ENCODE data around the gene TMEM131.

The TMEM131 gene

GRCh38 chr2:97745474-97746174, 250.1 kb downstream of the TMEM131 start:
- 0 out of 2 replicates have a peak, but pooled peaks cover 4% of the 10 kb centered on the region for H3K4me1 ChIP-seq (ENCODE audit: insufficient read depth, low read length)
- 98% methylated on average over 10 of the region's 10 CpGs for WGBS

GRCh38 chr2:97743913-97744312, 251.8 kb downstream of the TMEM131 start:
- H3K27ac ChIP-seq (ENCODE audit: low read depth, low read length) = no peak overlapping the region
- H3K9ac ChIP-seq (ENCODE audit: low read depth, low read length) = no peak overlapping the region
- H3K9me3 ChIP-seq (ENCODE audit: insufficient read depth, low read depth, low read length) = no peaks in the 10 kb centered on the region
- WGBS = 94% methylated on average over 6 of the region's 6 CpGs
- no peaks in the 10 kb centered on the region for H3K27me3 ChIP-seq (ENCODE audit: insufficient read depth, low read length)
- no peaks in the 10 kb centered on the region for H3K4me1 ChIP-seq (ENCODE audit: insufficient read depth, low read length)
- H3K4me3 ChIP-seq (ENCODE audit: low read length) = no peak overlapping the region
- no peaks in the 10 kb centered on the region for H3K36me3 ChIP-seq (ENCODE audit: insufficient read depth, low read length)

More at GRCh38 chr2:97745474-97746174, 250.1 kb downstream of the TMEM131 start:
- H3K27ac ChIP-seq (ENCODE audit: low read depth, low read length) = no peak overlapping the region
- H3K36me3 ChIP-seq (ENCODE audit: insufficient read depth, low read length) = no peaks in the 10 kb centered on the region
- no peak overlapping the region for H3K9ac ChIP-seq (ENCODE audit: low read depth, low read length)
- no peaks in the 10 kb centered on the region for H3K9me3 ChIP-seq (ENCODE audit: insufficient read depth, low read depth, low read length)
- no peak overlapping the region for H3K4me3 ChIP-seq (ENCODE audit: low read length)
- H3K27me3 ChIP-seq (ENCODE audit: insufficient read depth, low read length) = no peaks in the 10 kb centered on the region

- Histone ChIP-seq H3K4me1 (ENCODE audit: insufficient read depth, low read length) (no peaks in the 10 kb centered on the region), H3K27ac (ENCODE audit: low read depth, low read length) (no peak overlapping the region), H3K4me3 (ENCODE audit: low read length) (no peak overlapping the region), H3K9me3 (ENCODE audit: insufficient read depth, low read depth, low read length) (no peaks in the 10 kb centered on the region), H3K36me3 (ENCODE audit: insufficient read depth, low read length) (no peaks in the 10 kb centered on the region), H3K27me3 (ENCODE audit: insufficient read depth, low read length) (no peaks in the 10 kb centered on the region), H3K9ac (ENCODE audit: low read depth, low read length) (no peak overlapping the region)
- WGBS = 81% methylated on average over 4 of the region's 4 CpGs
Measured at GRCh38 chr2:97742381-97742847, 253.3 kb downstream of the TMEM131 start.

GRCh38 chr2:97741686-97742085, 254.1 kb downstream of the TMEM131 start:
- WGBS = 90% methylated on average over 4 of the region's 4 CpGs
- H3K27ac ChIP-seq (ENCODE audit: low read depth, low read length) = no peak overlapping the region

GRCh38 chr2:97741251-97741650, 254.5 kb downstream of the TMEM131 start:
- H3K4me1 ChIP-seq (ENCODE audit: insufficient read depth, low read length) = no peaks in the 10 kb centered on the region
- WGBS = 96% methylated on average over 20 of the region's 20 CpGs

More at GRCh38 chr2:97741686-97742085, 254.1 kb downstream of the TMEM131 start:
- H3K9ac ChIP-seq (ENCODE audit: low read depth, low read length) = no peak overlapping the region
- no peaks in the 10 kb centered on the region for H3K36me3 ChIP-seq (ENCODE audit: insufficient read depth, low read length)
- no peaks in the 10 kb centered on the region for H3K9me3 ChIP-seq (ENCODE audit: insufficient read depth, low read depth, low read length)
- no peaks in the 10 kb centered on the region for H3K4me1 ChIP-seq (ENCODE audit: insufficient read depth, low read length)
- no peaks in the 10 kb centered on the region for H3K27me3 ChIP-seq (ENCODE audit: insufficient read depth, low read length)
- no peak overlapping the region for H3K4me3 ChIP-seq (ENCODE audit: low read length)

GRCh38 chr2:97740590-97741182, 255.1 kb downstream of the TMEM131 start:
- Histone ChIP-seq H3K4me1 (ENCODE audit: insufficient read depth, low read length) (no peaks in the 10 kb centered on the region), H3K9me3 (ENCODE audit: insufficient read depth, low read depth, low read length) (no peaks in the 10 kb centered on the region), H3K27me3 (ENCODE audit: insufficient read depth, low read length) (no peaks in the 10 kb centered on the region), H3K36me3 (ENCODE audit: insufficient read depth, low read length) (no peaks in the 10 kb centered on the region), H3K4me3 (ENCODE audit: low read length) (no peak overlapping the region), H3K9ac (ENCODE audit: low read depth, low read length) (no peak overlapping the region), H3K27ac (ENCODE audit: low read depth, low read length) (no peak overlapping the region)
- 51% methylated on average over 19 of the region's 19 CpGs for WGBS

More at GRCh38 chr2:97741251-97741650, 254.5 kb downstream of the TMEM131 start:
- no peaks in the 10 kb centered on the region for H3K36me3 ChIP-seq (ENCODE audit: insufficient read depth, low read length)
- no peaks in the 10 kb centered on the region for H3K27me3 ChIP-seq (ENCODE audit: insufficient read depth, low read length)
- H3K9me3 ChIP-seq (ENCODE audit: insufficient read depth, low read depth, low read length) = no peaks in the 10 kb centered on the region
- H3K4me3 ChIP-seq (ENCODE audit: low read length) = no peak overlapping the region
- H3K9ac ChIP-seq (ENCODE audit: low read depth, low read length) = no peak overlapping the region
- no peak overlapping the region for H3K27ac ChIP-seq (ENCODE audit: low read depth, low read length)

- Histone ChIP-seq H3K27ac (ENCODE audit: low read depth, low read length) (no peak overlapping the region), H3K36me3 (ENCODE audit: insufficient read depth, low read length) (no peaks in the 10 kb centered on the region), H3K4me3 (ENCODE audit: low read length) (no peak overlapping the region), H3K27me3 (ENCODE audit: insufficient read depth, low read length) (no peaks in the 10 kb centered on the region), H3K4me1 (ENCODE audit: insufficient read depth, low read length) (no peaks in the 10 kb centered on the region), H3K9ac (ENCODE audit: low read depth, low read length) (no peak overlapping the region), H3K9me3 (ENCODE audit: insufficient read depth, low read depth, low read length) (no peaks in the 10 kb centered on the region)
- 88% methylated on average over 5 of the region's 5 CpGs for WGBS
Measured at GRCh38 chr2:97739893-97740245, 255.9 kb downstream of the TMEM131 start.

- Histone ChIP-seq H3K4me3 (ENCODE audit: low read length) (no peak overlapping the region), H3K27me3 (ENCODE audit: insufficient read depth, low read length) (no peaks in the 10 kb centered on the region), H3K9ac (ENCODE audit: low read depth, low read length) (no peak overlapping the region), H3K4me1 (ENCODE audit: insufficient read depth, low read length) (no peaks in the 10 kb centered on the region), H3K27ac (ENCODE audit: low read depth, low read length) (no peak overlapping the region), H3K9me3 (ENCODE audit: insufficient read depth, low read depth, low read length) (no peaks in the 10 kb centered on the region), H3K36me3 (ENCODE audit: insufficient read depth, low read length) (no peaks in the 10 kb centered on the region)
- 92% methylated on average over 23 of the region's 23 CpGs for WGBS
Measured at GRCh38 chr2:97739020-97739892, 256.5 kb downstream of the TMEM131 start.

- Histone ChIP-seq H3K4me3 (ENCODE audit: low read length) (no peak overlapping the region), H3K27ac (ENCODE audit: low read depth, low read length) (no peak overlapping the region), H3K36me3 (ENCODE audit: insufficient read depth, low read length) (no peaks in the 10 kb centered on the region), H3K27me3 (ENCODE audit: insufficient read depth, low read length) (no peaks in the 10 kb centered on the region), H3K9me3 (ENCODE audit: insufficient read depth, low read depth, low read length) (no peaks in the 10 kb centered on the region), H3K4me1 (ENCODE audit: insufficient read depth, low read length) (no peaks in the 10 kb centered on the region), H3K9ac (ENCODE audit: low read depth, low read length) (no peak overlapping the region)
- WGBS = 96% methylated on average over 9 of the region's 9 CpGs
Measured at GRCh38 chr2:97738179-97739019, 257.3 kb downstream of the TMEM131 start.

GRCh38 chr2:97737421-97738178, 258.1 kb downstream of the TMEM131 start:
- Histone ChIP-seq H3K27ac (ENCODE audit: low read depth, low read length) (no peak overlapping the region), H3K27me3 (ENCODE audit: insufficient read depth, low read length) (no peaks in the 10 kb centered on the region), H3K9ac (ENCODE audit: low read depth, low read length) (no peak overlapping the region), H3K4me3 (ENCODE audit: low read length) (no peak overlapping the region), H3K36me3 (ENCODE audit: insufficient read depth, low read length) (no peaks in the 10 kb centered on the region), H3K4me1 (ENCODE audit: insufficient read depth, low read length) (no peaks in the 10 kb centered on the region), H3K9me3 (ENCODE audit: insufficient read depth, low read depth, low read length) (no peaks in the 10 kb centered on the region)
- WGBS = 95% methylated on average over 32 of the region's 32 CpGs

All from HUES64 (cell line).